T47D (cell line): ENCODE measurements around the gene SSH2.

Source experiments
- DNase-seq, 2 experiments: peaks; one replicate each; pipeline versions ENCODE4 v3.0.0 to v3.0.0-alpha.2; 2011 to 2012; ENCODE audit warnings: low read depth in 1 of 2, low spot score in 1 of 2
- JUND ChIP-seq: IDR thresholded peaks from 2 replicates; pipeline ENCODE4 v1.6.1; 2012; ENCODE audit warnings: low read depth
- in situ Hi-C: cut with HindIII; loops from 2 replicates; pipeline ENCODE4 v1.10.0; 2016; ENCODE audit warnings: low sequenced_read_pairs, low pct_unique_long_range_greater_than_20kb

The SSH2 gene

GRCh38 chr17:29618272-29619065 lies 311.6 kb downstream of the SSH2 start:
- no peak for TF ChIP-seq JUND
- in situ Hi-C loops, result no loop called here
- no peak for DNase-seq

- in situ Hi-C loops, result no loop called here
- TF ChIP-seq JUND, result no peak
- peak; percentile 91 to 96 for DNase-seq
Observed at GRCh38 chr17:29617481-29618271, 312.4 kb downstream of the SSH2 start.

GRCh38 chr17:29617125-29617480 lies 312.9 kb downstream of the SSH2 start:
- TF ChIP-seq JUND, result no peak
- in situ Hi-C loops, result no loop called here
- DNase-seq, result peak; percentile 92 to 93

- in situ Hi-C loops, result no loop called here
- DNase-seq, result no peak
- TF ChIP-seq JUND, result no peak
Observed at GRCh38 chr17:29616300-29617048, 313.6 kb downstream of the SSH2 start.

GRCh38 chr17:29615492-29616299 lies 314.3 kb downstream of the SSH2 start:
- in situ Hi-C loops, result no loop called here
- peak; percentile 91 to 97 for DNase-seq
- TF ChIP-seq JUND, result no peak

GRCh38 chr17:29615048-29615385 lies 315.0 kb downstream of the SSH2 start:
- no peak for TF ChIP-seq JUND
- in situ Hi-C loops, result no loop called here
- DNase-seq, result no peak

GRCh38 chr17:29614349-29615047 lies 315.5 kb downstream of the SSH2 start:
- DNase-seq, result no peak
- TF ChIP-seq JUND, result no peak
- in situ Hi-C loops, result no loop called here

GRCh38 chr17:29613856-29614255 lies 316.2 kb downstream of the SSH2 start:
- DNase-seq, result no peak
- no peak for TF ChIP-seq JUND
- in situ Hi-C loops, result no loop called here

GRCh38 chr17:29613352-29613837 lies 316.6 kb downstream of the SSH2 start:
- in situ Hi-C loops, result no loop called here
- TF ChIP-seq JUND, result no peak
- no peak for DNase-seq

- no peak for DNase-seq
- in situ Hi-C loops, result no loop called here
- no peak for TF ChIP-seq JUND
Observed at GRCh38 chr17:29612404-29613280, 317.4 kb downstream of the SSH2 start.

GRCh38 chr17:29612094-29612403 lies 318.0 kb downstream of the SSH2 start:
- DNase-seq, result no peak
- no peak for TF ChIP-seq JUND
- in situ Hi-C loops, result no loop called here
